ENCODE results near the gene SLC37A1. TPM values are rescaled to one million over a fixed set of nuclear protein-coding genes. Genes with fewer than 3 reads are reported as not detected.

The SLC37A1 gene
- total RNA-seq, 2 donors from 2014 or later: 98.5 to 118 TPM

- peak overlapping the region in 1 of 2 donors; percentile 52 for H3K9ac ChIP-seq (ENCODE audit: low read depth in 2 of 2, low read length in 2 of 2)
- H3K4me1 ChIP-seq: peaks cover 41% of the 10 kb centered on the region
- H3K4me3 ChIP-seq: no peak overlapping the region
- no peak for TF ChIP-seq CTCF (IDR thresholded peaks at IDR 0.05)
- peak overlapping the region; percentile 82 for H3K27ac ChIP-seq
- intact Hi-C loops (cut with DNase I): no loop called here
- peak; percentile 60 for DNase-seq
- no peaks in the 10 kb centered on the region for H3K9me3 ChIP-seq
- H3K27me3 ChIP-seq: no peaks in the 10 kb centered on the region
- H3K36me3 ChIP-seq: peaks cover 2% of the 10 kb centered on the region
These were observed 10.3 kb downstream of the SLC37A1 start for GRCh38 chr21:42523941-42524340.

GRCh38 chr21:42524341-42525028 is 10.8 kb downstream of the SLC37A1 start:
- Histone ChIP-seq H3K27ac (peak overlapping the region; percentile 82), H3K36me3 (no peaks in the 10 kb centered on the region), H3K9me3 (no peaks in the 10 kb centered on the region), H3K4me1 (peaks cover 41% of the 10 kb centered on the region), H3K4me3 (peak overlapping the region; percentile 9), H3K9ac (ENCODE audit: low read depth in 2 of 2, low read length in 2 of 2) (peak overlapping the region; percentile 25 to 52), H3K27me3 (no peaks in the 10 kb centered on the region)
- TF ChIP-seq CTCF (IDR thresholded peaks at IDR 0.05): no peak
- intact Hi-C loops (cut with DNase I): no loop called here
- DNase-seq: peak; percentile 79

GRCh38 chr21:42525029-42525581 is 11.5 kb downstream of the SLC37A1 start:
- H3K27me3 ChIP-seq: no peaks in the 10 kb centered on the region
- peaks cover 4% of the 10 kb centered on the region for H3K36me3 ChIP-seq
- H3K9ac ChIP-seq (ENCODE audit: low read depth in 2 of 2, low read length in 2 of 2): peak overlapping the region; percentile 9 to 25
- H3K27ac ChIP-seq: peak overlapping the region; percentile 82
- DNase-seq: no peak
- TF ChIP-seq CTCF (IDR thresholded peaks at IDR 0.05): no peak
- peak overlapping the region; percentile 9 for H3K4me3 ChIP-seq
- H3K4me1 ChIP-seq: peaks cover 41% of the 10 kb centered on the region
- no peaks in the 10 kb centered on the region for H3K9me3 ChIP-seq
- intact Hi-C loops (cut with DNase I): no loop called here

GRCh38 chr21:42525676-42526378 is 12.2 kb downstream of the SLC37A1 start:
- Histone ChIP-seq H3K36me3 (peaks cover 4% of the 10 kb centered on the region), H3K9me3 (no peaks in the 10 kb centered on the region), H3K27ac (peak overlapping the region; percentile 82), H3K9ac (ENCODE audit: low read depth in 2 of 2, low read length in 2 of 2) (peak overlapping the region in 1 of 2 donors; percentile 68), H3K4me1 (peaks cover 41% of the 10 kb centered on the region), H3K27me3 (no peaks in the 10 kb centered on the region), H3K4me3 (no peak overlapping the region)
- no peak for DNase-seq
- intact Hi-C loops (cut with DNase I): no loop called here
- TF ChIP-seq CTCF (IDR thresholded peaks at IDR 0.05): no peak

GRCh38 chr21:42526379-42526727 is 12.7 kb downstream of the SLC37A1 start:
- intact Hi-C loops (cut with DNase I): no loop called here
- Histone ChIP-seq H3K4me1 (peaks cover 41% of the 10 kb centered on the region), H3K27me3 (no peaks in the 10 kb centered on the region), H3K36me3 (peaks cover 4% of the 10 kb centered on the region), H3K9ac (ENCODE audit: low read depth in 2 of 2, low read length in 2 of 2) (peak overlapping the region in 1 of 2 donors; percentile 68), H3K4me3 (no peak overlapping the region), H3K27ac (peak overlapping the region; percentile 82), H3K9me3 (no peaks in the 10 kb centered on the region)
- TF ChIP-seq CTCF (IDR thresholded peaks at IDR 0.05): no peak
- DNase-seq: peak; percentile 93

Data from colonic mucosa (tissue), 4 donors.